KG1 (cell line): ENCODE results near the gene UBE2O.

Source experiments
- DNase-seq: peaks from one replicate; lab custom pipeline; 2025; lab: John Stamatoyannopoulos, UW

Gene UBE2O

DNA sequence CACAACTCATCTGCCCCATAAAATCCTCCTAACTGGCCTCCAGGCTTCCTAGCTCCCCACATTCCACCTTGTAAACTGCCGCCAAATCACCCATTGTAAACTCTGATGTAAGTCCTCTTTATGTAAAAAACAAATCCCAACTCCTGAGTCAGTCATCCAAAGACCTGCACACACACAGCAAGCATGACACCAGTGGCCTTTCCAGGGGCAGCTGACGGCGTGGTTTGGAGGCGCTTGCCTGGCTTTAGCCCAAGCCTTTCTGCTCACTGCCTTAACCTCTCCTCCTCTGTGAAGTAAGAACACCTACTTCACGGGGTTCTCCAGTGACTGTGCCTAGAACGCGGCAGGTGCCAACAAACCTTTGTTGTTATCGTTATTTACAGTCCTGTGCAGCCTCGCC is 14.0 kb downstream of the UBE2O start:
- no peak for DNase-seq

DNA sequence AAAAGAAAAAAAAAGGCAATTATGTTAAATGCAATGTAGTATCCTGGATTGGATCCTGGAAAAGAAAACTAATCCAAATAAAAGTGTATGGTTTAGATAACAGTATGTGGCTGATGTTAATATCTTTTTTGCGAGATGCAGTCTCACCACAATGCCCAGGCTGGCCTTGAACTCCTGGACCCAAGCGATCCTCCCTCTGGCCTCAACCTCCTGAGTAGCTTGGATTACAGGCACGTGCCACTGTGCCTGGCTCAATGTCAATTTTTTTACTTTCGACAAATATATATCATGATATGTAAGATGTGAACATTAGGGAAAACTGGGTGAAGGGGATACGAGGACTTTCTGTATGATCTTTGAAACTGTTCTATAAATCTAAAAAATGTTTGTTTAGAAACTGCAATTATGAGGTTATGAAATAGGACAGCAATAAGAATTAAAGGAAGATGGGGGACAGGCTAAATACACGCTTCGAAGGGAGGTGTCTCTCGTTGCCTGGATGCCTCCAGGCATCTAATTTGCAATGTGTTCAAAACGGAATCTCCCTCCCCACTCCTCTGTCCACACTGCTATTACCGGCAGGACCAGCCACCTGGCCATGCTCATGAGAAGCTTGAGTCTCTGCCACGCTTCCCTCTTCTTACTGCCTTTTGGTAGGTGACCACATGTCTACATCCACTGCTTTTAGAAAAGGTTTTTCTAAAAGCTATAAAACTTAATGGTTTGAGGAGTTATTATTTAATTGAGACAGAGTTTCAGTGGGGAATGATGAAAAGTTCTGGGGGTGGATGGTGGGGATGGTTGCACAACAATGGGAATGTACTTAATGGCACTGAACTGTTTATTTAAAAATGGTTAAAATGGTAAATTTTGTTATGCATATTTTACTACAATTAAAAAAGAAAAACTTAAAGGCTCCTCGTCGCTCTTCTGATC is 15.2 kb downstream of the UBE2O start:
- no peak for DNase-seq

DNA sequence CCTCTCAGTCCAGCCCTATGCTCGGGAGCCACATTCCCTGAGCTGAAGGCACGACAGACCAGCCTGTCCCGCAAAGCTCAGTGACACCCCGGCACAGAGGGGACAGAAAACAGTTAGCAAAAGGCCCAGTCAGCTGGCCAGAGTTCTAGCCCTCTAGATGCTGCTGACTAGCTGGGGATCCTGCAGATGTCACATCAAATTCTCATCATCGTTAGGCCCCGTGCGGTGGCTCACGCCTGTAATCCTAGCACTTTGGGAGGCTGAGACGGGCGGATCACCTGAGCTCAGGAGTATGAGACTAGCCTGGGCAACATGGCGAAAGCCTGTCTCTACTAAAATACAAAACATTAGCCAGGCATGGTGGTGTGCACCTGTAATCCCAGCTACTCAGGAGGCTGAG is 17.2 kb downstream of the UBE2O start:
- no peak for DNase-seq

DNA sequence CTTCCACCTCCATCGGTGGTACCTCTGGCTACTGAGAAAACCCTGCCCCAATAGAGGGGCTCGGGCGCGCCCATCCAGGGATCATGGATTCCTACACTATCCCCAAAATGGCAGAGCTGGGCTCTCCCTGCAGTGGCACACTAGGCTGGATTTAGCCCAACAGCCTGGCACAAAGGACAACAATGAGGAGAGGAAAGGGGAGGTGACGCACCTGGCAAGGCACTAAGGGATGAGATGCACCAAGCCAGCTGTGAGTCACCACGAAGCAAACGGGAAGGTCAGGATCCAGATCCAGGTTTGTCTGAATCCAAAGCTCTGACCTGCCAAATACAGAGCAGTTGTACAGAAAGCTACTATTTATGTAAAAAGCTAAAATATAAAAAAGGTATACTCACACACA is 18.1 kb downstream of the UBE2O start:
- DNase-seq: no peak

DNA sequence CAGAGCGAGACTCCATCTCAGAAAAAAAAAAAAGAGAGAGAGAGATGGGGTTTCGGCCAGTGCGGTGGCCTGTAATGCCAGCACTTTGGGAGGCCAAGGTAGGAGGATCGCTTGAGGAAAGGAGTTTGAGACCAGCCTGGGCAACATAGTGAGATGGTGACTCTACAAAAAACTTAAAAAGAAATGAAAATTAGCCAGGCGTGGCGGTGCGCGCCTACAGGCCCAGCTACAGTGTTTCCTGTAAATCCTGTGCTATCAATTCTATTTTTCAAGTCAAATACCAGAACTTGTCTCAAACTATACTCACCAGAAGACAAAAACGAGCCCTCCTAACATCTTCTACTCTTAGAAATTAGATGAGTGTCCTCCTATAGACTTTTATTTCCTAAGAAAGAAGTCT is 19.3 kb downstream of the UBE2O start:
- DNase-seq: no peak

DNA sequence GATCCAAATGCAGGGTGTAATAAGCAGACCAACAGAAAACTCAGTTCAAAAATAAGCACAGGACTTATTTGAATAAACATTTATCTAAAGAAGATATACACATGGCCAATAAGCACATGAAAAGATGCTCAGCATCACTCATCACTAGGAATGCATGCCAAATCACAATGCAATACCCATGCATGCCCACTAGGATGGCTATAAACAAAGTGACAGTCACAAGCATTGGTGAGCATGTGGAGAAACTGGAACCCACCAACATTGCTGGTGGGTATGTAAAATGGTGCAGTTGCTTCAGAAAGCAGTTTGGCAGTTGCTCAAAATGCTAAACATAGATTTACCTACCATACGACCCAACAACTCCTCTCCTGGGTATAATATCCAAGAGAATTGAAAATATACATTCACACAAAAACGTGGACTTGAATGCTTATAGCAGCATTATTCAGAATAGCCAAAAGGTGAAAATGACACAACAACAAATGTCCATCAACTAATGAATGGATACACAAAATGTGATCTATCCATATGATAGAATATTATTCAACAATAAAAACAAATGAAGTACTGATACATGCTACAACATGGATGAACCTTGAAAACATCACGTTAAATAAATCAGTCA is 20.1 kb downstream of the UBE2O start:
- no peak for DNase-seq

DNA sequence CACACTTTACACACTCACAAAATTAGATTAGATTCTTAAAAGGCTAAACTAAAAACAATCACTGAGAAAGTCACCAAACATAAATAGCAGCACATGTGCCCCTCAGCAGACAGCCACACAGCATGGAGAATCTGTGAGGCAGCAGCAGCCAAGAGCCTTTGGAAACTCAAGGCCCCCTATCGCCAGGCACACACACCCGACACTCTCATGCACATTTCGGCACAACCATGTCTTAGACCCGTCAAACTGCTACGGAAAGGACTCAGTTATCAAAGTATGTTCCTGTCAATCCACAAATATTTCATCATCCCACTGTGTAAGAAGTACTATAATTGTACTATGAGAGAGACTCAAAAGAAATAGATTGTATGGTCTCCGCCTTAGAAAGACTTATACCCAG is 20.9 kb downstream of the UBE2O start:
- no peak for DNase-seq

DNA sequence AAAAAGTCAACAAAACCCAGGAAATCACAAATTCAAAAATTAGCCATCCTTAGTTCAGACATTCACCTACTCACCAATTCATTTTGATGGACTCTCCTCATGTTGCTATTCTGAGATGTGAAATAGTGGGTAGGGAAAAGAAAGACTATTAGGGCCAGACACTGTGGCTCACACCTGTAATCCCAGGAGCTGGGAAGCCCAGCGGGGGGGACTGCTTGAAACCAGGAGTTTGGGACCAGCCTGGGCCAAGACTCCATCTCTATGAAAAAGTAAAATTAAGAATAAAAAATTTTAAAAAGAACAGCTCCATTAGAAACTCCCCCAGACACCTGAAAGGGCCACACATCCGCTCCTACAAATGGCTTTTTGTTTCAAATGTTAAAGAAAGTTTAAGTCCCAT is 21.4 kb downstream of the UBE2O start:
- no peak for DNase-seq

DNA sequence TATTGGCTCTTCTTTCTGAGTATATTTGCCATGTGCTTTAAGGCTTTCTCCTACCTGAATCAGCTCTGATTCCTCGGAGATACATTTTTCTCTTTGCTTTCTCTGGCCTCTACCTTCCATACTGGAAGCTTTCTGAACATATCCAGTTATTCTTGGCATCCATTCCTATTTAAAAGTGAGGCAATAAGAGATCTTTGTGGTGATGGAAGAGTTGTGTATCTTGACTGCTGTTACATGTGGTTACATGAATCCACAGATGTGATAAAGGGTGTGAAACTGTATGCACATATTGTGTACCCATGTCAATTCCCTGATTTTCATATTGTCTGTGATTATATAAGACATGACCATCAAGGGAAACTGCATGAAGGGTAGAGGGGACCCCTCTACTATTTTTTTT is 24.4 kb downstream of the UBE2O start:
- no peak for DNase-seq

DNA sequence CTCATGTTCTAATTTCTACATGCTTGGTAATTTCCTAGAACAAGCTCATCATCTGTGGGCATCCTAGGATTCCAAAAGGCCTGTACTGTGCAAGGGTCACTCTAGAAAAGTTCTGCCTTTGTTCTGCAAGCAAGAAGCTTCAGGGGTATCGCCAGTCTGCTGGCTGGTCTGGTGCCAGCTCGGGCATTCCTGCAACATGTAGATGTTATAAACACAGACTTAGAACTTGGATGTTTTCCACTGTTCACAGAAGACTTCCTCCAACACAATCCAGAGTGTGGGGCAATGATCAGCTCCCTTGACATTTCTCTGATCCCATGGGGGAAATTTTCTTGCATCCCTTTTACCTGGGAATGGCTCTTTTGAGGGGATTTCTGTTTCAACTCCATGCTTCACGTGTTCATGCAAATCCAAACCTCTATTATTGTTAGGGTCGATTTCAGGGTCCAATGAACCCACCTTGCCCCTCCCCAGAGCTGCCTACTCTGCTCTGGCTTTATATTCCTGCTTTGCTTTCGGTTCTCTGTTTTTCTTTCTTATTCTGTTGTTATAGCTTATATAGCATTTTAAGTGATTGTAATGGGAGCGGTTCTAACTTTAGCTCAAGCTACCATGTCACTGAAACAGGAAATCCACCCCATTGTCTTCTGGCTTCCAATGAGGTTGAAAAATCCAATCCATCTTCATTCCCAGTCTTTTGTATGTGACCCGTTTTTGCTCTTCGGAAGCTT is 25.3 kb downstream of the UBE2O start:
- DNase-seq: no peak

DNA sequence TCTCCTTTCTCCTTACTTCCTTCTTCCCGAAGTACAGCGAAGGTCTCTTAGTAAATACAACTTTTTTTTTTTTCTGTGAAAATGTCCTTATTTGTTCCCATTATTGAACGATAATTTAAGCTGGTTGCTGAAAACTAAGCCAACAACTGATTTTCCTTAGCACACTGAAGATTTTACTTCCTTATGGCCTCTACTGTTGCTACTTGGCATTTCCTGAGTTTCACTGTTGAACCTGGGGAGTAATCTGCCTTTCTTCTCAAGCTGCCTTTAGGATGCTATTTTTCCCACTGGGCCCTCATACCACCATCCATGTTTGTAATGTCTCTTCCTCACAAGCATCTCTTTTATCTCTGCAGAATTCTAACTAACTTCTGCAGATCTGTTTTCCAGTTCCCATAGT is 26.1 kb downstream of the UBE2O start:
- no peak for DNase-seq

DNA sequence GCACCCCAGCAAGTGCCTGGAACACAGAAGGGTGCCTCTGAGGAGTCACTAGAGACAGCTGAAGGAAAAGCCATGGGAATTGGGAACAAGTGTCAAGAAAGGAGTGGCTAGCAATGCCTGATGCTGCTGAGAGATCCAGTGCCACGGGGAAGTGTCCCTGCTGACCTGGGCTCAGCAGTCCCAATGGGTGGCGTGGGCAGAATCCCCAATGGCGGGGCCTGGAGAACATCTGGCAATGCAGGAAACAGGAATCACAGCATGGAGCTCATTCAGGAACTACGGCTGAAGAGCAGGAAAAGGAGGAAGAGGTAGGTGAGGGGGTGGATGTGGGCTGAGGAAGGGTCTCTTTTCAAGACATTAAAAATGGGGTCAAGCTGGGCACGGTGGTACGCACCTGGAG is 30.1 kb downstream of the UBE2O start:
- DNase-seq: no peak

DNA sequence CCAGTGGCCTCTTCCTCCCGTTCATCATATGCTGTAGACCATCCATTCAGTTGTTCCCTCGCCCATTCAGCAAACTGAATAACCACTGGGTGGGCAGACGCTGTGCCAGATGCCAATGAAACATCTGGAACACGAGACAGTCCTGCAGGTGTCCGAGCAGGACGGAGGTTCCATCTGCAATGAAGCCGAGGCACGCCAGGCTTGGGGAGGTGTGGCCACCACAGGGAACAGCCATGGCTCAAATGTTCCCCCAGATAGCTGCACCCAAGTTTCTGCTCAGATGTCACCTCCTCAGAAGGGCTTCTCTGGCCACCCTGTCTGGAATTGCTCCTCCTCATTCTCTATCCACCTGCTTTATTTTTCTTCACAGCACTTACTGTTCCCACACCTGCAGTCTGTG is 30.5 kb downstream of the UBE2O start:
- DNase-seq: no peak

DNA sequence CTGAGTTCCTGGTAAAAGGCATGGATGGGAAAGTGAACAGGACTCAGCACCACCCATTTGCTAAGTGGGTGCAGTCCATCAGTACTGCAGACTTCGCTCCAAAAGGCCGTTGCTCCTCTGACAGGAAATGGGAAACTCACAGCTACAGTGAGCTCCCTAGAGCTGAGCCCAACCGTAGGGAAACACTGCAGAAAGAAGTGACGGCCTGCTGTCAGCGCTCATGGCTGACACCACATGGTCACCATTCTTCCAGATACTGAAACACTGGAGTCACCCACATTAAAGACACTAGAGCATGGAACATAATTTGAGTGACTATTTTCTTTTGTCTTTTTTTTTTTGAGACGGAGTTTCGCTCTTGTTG is 31.9 kb downstream of the UBE2O start:
- DNase-seq: no peak

DNA sequence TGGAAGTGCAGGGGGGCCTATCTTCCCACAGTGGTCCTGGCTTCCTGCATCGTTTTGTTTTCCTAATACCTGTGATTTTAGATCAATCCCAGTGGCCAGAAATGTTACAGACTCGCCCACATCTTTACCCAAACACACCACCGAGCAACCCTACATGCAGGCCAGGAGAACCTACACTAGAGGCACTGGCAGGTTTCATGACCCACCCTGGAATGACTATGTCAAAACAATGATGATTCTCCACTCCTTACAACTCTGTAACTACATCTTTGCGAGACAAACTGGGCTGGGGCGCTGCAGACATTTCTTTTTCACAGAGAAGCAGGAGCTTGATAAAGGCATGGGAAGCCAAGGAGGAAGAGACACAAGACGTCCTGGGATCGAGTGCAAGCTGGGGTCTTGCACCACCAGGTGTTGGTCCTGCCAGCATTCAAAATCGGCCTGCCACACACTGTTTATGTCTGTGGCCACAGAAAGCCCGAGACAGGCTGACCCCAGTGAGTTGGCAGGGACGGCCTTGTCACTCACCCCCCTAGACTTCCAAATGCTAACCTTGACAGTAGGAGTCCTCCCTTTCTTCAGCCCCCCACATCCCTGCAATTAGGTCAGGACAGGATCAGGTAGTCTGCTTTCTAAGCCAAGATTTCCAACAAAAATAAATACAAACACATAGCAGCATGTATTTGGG is 32.5 kb downstream of the UBE2O start:
- no peak for DNase-seq

DNA sequence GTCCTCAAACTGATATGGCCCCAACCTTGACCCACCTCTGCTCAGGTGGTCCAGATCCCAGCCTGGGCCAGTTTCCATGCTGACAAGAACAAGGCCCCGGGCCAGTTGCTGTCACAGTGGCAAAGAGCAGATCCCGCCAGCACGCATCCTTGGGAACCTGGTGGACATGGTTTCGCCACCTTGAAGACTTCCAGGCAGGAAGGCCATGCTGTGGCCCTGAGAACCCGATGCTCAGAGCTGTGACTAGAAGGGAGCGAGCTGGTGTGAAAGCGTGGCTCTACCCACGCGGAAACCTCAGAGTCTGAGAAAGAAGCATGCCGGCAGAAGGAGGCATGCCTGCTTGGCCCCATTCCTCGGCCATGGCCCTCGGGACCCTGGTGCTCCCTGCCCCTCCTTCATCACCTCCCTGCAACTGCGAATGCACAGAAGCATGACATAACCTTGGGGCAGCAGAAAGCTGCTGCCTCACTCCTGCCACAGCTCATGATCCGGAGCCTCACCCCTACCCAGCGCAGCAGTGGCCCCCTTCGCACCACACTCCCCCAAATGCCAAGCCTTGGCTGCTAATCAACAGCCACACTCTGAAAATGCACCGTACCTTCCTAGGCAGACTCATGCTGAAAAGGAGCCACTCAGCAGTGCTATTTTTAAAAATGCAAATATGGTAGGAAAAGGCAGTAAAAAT is 33.2 kb downstream of the UBE2O start:
- DNase-seq: no peak

DNA sequence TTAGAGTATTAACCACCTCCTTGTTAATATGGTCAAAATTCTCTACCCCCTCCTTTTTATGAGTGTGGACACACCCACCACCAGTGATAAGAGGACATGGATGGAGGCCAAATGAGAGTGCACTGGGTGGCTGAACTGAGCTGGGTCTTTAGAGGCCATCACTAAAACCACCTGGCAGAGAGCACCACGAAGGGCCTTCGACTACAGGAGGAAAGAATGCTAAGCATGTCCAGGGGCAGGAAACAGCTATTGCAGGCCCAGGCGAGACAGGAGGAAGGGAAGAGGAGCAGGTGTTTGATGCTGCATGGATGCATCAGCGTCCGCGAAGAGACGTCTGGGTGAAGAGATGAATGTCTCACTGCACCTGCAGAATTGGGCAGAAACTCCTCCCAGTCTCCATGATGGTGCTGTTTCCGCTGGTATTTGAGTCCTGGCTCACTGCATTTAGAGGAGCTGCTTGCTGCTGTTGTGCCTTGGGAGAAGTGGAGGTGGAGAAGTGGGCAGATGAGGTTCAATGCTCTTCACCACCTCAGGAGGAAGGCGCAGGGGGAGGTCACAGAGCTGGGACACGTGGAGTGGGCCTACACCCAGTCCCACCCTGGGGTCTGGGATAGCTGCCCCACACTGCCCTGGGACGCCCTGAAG is 35.3 kb downstream of the UBE2O start:
- DNase-seq: no peak

DNA sequence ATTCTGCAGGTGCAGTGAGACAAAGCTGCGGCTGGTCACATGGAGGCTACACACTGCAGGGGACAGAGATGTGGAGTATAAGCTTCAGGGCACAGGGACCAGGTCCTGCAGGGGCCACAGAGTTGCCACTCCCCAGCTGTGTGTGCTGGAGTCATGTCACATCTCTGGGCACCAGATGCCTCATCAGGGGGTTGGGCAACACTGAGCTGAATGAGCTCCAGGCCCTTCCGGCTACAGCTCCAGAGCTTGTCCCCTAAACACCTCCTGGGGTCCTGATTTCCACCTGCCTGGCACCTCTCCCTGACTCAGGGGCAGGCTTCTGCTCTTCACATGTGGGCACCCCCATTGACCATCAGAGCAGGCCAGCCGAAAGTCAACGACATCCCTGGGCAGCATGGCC is 36.1 kb downstream of the UBE2O start:
- DNase-seq: no peak

DNA sequence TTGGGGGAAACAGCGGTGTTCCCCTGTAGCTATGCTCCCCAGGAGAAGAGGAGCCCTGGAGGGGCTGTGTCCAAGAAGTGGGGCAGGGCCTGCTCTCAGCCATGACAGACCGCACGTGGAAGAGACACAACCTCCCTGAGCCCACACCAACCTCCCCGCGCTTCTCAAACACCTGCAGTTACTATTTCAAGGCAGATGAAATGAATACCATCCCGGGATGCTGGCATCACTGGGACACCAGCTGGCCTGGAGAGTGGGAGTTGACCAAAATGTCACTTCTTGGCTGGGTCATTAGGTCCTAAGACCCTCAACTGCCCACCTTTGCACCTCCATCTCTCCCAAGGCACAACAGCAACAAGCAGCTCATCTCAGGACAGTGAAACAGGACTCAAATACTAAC is 36.5 kb downstream of the UBE2O start:
- DNase-seq: no peak

DNA sequence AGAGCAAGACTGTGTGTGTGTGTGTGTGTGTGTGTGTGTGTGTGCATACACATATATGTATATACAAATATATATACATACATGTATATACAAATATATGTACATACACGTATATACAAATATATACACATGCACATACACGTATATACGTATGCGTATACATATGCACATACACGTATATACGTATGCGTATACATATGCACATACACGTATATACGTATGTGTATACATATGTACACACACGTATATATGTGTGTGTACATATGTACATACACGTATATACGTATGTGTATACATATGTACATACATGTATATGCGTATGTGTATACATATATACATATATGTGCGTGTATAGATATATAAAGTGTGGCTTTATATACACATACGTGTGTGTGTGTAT is 37.2 kb downstream of the UBE2O start:
- DNase-seq: no peak
